LNCAP (cell line): Measurements from ENCODE around the gene CDCA7L.

Source experiments
- TF ChIP-seq, protein P1 (sequence below): fragments of 450-650 bp; IDR thresholded peaks from 2 replicates; pipeline ENCODE4 v1.5.1; 2017; ENCODE audit warnings: mild to moderate bottlenecking

Gene CDCA7L

DNA sequence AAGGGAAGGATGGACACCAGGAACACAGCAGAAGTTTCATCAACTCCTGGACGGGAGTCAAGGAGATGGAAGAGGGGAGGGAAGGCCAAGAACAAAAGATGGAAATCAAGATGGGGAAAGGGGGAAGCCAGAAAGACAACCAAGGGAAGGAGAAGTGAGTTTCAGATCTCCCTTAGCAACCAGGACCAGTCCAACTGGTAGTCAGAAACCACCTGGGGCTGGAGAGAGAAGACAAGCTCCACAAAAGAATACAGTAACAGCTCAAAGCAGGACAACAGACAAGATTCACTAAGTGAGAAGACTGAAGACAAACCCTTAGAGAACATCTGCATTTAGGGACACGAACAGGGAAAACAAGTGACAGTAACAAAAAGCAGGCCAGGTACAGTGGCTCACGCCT is 30.6 kb downstream of the CDCA7L start:
- TF ChIP-seq, protein P1, sequence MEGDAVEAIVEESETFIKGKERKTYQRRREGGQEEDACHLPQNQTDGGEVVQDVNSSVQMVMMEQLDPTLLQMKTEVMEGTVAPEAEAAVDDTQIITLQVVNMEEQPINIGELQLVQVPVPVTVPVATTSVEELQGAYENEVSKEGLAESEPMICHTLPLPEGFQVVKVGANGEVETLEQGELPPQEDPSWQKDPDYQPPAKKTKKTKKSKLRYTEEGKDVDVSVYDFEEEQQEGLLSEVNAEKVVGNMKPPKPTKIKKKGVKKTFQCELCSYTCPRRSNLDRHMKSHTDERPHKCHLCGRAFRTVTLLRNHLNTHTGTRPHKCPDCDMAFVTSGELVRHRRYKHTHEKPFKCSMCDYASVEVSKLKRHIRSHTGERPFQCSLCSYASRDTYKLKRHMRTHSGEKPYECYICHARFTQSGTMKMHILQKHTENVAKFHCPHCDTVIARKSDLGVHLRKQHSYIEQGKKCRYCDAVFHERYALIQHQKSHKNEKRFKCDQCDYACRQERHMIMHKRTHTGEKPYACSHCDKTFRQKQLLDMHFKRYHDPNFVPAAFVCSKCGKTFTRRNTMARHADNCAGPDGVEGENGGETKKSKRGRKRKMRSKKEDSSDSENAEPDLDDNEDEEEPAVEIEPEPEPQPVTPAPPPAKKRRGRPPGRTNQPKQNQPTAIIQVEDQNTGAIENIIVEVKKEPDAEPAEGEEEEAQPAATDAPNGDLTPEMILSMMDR: no peak

DNA sequence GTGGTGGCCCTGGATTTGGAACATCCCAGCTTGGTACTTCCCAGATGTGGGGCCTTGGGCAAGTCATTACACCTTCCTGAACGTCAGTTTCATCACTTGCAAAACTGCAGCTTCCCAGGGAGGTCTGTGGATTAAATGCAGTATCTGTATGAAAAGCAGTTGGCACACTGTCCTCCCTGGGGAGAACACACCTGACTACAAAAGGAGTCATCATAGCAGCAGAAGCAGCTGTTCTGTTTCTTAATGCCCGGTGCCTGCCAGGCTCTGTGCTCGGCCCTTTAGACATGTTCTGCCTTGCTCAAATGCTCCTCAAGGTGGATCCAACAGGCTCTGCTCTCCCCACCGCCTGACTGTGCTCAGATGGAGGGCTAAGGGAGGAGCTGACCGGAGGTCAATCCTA is 31.0 kb downstream of the CDCA7L start:
- TF ChIP-seq, protein P1: no peak

DNA sequence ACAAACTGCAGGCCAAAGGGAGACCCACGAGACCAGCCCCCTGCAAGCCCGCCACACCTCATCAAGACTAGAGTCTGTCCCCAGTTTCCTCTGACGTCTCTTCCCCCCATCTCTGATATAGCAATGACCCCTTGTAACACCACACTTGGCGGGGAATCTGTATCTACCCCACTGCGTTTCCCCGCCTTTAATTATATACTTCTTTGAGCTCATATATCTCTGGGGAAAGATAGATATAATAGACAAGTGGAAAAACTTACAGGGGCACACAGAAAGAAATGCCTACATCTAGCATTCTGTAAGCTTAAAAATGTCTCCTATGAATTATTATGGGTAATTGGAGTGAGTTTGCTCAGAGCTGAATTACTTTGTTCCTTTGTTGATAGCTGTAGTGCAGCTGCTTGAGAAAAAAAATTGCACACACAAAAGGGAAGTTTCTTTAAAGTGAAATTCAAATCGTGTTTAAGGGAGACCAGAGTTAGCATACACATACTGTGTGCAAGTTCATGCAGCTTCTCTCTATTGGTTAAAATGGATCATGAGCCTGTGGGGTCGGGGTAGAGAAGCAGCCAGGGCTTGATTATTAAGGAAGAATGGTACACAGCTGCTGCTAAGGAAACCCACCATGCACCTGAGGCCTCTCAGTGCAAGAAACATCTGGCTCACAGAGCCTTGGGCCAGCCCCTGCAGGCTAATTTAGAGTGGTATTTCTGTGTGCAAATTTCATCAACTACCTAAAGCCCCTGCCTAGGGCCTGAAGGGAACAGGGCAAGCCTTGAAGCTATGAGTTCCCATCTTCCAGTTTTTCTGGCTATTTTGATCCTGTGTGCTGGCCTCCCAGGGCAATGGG is 32.5 kb downstream of the CDCA7L start:
- TF ChIP-seq, protein P1: no peak

DNA sequence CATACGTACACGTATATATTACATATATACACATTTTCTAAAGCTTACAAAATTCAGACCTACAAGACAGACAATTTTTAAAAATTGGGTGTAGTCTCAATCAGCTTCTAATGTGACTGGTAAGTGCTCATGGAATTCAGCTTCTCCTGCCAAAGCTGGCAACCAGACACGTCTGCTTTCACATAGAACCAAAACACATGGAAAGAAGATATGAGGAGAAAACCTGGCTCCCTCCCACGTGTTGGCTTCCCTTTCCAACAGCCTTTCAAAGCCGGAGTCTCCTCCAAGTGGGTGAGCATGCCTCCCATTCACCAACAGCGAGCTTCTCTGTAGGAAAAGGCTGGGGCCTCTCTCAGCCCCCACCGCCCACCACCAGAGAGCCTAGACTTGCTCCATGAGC is 33.4 kb downstream of the CDCA7L start:
- TF ChIP-seq, protein P1: no peak

DNA sequence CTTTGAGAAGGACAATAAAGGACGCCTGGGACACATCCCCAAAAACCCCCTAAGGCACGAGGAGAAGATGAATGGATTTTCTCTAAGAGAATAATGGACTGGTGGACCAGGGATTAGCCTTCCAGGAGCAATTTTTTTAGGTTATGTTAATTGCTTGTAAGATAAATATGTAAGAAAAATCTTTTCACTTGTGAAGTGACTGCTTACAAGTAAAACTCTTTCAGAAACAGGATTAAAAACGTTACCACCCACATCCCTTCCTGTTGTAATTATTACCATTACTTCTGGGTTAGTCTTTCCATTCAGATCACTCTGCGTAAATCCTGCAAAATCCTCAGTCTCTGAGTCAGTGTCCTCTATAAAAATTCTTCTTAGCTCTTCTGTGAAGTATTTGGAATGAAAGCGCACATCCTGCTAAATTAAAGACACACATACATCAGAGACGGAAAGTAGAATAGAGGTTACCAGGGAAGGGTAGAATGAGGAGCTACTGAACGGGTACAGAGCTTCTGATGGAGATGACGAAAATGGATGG is 34.3 kb downstream of the CDCA7L start:
- TF ChIP-seq, protein P1: no peak

DNA sequence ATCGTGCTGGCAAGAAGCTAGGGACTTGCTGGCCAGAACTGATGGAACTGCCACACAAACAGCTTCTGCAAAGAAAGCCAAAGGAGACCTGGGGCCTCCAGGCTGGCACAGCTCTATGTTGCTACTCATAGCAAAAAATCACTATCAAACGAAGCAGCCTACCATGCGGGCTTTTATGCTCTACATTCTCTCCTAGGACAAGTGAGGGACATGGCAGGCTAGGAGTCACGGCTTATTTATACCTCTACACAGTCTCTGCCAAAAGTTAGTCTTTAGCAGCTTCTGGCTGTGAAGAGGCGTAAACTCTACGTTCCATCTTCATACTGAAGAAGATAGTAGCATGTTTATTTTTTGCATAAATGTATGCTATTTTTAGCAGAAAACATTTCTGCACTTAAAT is 35.4 kb downstream of the CDCA7L start:
- TF ChIP-seq, protein P1: no peak

DNA sequence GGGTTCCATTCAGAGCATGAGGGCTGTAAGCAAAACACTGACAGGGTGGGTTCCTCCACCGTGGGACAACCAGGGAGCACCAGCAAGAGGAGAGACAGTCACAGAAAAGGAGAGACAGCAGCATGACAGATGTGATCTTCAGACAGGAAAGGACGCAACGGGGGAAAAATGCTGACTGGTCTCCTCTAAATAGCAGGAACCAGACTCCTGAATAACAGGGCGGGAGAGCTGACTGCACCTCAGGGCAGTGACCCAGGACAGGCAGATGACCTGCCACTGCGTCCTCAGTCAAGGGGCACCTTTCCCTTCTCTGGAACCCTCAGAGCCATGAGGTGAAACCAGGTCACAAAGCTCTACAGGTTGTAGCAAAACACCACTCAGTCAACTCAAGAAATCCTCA is 37.0 kb downstream of the CDCA7L start:
- TF ChIP-seq, protein P1: no peak
